ENCODE data around the gene CTTNBP2NL. TPM values are rescaled to one million over a fixed set of nuclear protein-coding genes. Genes with fewer than 3 reads are reported as not detected.
"Not testable (repeated sequence)": the region's sequence is repeated elsewhere in the genome, so short reads cannot be mapped to it uniquely, and the experiment has no call there.

Gene CTTNBP2NL
- total RNA-seq, 4 donors from 2014 or later = 23.0 to 58.3 (median 31.5) TPM

DNA sequence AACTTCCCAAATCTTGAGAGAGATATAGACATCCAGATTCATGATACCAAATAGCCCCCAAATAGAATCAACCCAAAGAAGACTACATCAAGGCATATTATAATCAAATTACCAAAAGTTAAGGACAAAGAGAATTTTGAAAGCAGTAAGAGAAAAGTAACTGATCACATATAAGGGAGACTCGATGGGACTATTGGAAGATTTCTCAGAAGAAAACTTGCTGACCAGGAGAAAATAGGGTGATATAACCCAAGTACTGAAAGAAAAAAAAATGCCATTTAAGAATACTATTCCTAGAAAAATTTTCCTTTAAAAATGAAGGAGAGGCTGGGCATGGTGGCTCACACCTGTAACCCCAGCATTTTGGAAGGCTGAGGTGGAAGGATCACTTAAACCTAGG, 82.3 kb downstream of the CTTNBP2NL start:
- DNase-seq (ENCODE audit: low spot score) (no peak), ATAC-seq (ENCODE audit: low FRiP score) (no peak)
- TF ChIP-seq, protein P1, sequence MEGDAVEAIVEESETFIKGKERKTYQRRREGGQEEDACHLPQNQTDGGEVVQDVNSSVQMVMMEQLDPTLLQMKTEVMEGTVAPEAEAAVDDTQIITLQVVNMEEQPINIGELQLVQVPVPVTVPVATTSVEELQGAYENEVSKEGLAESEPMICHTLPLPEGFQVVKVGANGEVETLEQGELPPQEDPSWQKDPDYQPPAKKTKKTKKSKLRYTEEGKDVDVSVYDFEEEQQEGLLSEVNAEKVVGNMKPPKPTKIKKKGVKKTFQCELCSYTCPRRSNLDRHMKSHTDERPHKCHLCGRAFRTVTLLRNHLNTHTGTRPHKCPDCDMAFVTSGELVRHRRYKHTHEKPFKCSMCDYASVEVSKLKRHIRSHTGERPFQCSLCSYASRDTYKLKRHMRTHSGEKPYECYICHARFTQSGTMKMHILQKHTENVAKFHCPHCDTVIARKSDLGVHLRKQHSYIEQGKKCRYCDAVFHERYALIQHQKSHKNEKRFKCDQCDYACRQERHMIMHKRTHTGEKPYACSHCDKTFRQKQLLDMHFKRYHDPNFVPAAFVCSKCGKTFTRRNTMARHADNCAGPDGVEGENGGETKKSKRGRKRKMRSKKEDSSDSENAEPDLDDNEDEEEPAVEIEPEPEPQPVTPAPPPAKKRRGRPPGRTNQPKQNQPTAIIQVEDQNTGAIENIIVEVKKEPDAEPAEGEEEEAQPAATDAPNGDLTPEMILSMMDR (IDR thresholded peaks at IDR 0.05) = no peak

DNA sequence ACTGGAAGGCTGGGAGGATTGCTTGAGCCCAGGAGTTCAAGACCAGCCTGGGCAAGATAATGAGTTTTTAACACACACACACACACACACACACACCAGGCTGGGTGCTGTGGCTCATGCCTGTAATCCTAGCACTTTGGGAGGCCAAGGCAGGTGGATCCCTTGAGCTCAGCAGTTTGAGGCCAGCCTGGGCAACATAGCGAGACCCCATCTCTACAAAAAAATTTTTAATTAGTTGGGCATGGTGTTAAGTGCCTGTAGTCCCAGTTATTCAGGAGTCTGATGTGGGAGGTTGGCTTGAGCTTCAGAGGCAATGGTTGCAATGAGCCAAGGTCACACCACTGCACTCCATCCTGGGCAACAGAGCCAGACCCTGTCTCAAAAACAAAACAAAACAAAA, 90.0 kb downstream of the CTTNBP2NL start:
- not testable (repeated sequence) for DNase-seq (ENCODE audit: low spot score); ATAC-seq (ENCODE audit: low FRiP score)

DNA sequence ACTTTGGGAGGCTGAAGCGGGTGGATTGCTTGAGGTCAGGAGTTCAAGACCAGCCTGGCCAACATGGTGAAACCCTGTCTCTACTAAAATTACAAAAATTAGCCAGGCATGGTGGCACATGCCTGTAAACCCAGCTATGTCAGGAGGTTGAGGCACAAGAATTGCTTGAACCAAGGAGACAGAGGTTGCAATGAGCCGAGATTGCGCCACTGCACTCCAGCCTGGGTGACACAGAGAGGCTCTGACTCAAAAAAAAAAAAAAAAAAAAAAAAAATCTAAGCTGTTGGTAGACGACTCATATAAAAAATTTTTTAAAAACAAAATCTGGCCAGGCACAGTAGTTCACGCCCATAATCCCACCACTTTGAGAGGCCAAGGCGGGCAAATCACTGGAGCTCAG, 91.7 kb downstream of the CTTNBP2NL start:
- DNase-seq (ENCODE audit: low spot score); ATAC-seq (ENCODE audit: low FRiP score): not testable (repeated sequence)

DNA sequence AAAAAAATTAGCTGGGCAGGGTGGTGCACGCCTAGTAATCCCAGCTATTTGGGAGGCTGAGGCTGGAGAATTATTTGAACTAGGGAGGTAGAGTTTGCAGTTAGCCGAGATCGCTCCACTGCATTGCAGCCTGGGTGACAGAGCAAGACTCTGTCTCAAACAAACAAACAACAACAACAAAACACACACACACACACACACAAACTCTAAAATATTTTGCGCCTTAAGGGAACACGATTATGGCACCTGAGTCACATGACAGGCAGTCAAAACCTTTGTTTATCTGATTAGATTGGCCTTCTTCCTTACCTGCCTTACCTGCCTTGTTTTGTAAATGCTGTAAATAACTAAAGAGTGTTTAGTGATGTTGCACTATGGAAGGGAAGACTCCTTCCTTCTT, 92.1 kb downstream of the CTTNBP2NL start:
- TF ChIP-seq, protein P1 (IDR thresholded peaks at IDR 0.05) = no peak
- ATAC-seq (ENCODE audit: low FRiP score) = no peak

DNA sequence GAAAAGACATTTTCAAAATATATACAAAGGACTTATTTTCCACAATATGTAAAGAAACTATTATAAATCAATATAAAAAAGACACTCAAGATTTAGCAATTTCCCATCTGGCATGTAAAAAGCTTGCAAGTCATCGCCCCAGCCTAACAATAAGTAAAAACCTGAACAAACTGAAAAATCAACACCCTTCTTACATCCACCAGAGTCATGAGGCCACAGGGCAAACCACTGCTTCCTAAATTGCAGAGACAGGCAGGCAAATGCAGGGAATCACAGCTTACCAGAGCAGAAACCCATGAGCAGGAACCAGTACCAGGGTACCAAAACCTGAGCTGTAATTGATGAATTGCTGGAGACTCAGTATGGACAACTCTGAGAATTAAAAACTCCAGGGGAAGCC, 96.1 kb downstream of the CTTNBP2NL start:
- TF ChIP-seq, protein P1 (IDR thresholded peaks at IDR 0.05) = no peak
- ATAC-seq (ENCODE audit: low FRiP score) (no peak), DNase-seq (ENCODE audit: low spot score) (no peak)

More for the DNA sequence above, 92.1 kb downstream of the CTTNBP2NL start:
- no peak for DNase-seq (ENCODE audit: low spot score)

DNA sequence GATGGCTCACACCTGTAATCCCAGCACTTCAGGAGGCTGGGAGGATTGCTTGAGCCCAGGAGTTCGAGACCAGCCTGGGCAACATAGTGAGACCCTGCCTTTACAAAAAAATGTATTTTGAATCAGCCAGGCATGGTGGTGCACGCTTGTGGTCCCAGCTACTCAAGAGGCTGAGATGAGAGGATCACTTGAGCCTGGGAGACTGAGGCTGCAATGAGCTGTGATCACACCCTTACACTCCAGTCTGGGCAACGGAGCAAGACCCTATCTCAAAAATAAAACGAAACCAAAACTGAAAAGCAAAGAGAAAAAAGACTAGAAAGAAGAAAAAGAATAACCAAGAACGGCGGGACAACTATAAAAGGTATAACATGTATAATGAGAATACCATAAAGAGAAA, 97.3 kb downstream of the CTTNBP2NL start:
- TF ChIP-seq, protein P1 (IDR thresholded peaks at IDR 0.05) = no peak
- ATAC-seq (ENCODE audit: low FRiP score) (no peak), DNase-seq (ENCODE audit: low spot score) (no peak)

DNA sequence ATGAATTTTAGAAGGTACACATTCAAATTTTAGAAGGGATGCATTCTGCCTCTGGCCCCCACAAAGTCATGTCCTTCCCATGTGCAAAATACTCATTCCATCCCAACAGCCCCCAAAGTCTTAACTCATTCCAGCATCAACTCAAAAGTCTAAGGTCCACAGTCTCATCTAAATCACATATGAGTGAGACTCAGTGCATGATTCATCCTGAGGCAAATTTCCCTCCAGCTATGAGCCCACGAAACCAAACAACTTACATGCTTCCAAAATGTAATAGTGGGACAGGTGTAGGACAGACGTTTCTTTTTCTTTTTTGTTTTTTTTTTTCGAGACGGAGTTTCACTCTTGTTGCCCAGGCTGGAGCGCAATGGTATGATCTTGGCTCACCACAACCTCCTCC, 100.3 kb downstream of the CTTNBP2NL start:
- TF ChIP-seq, protein P1 (IDR thresholded peaks at IDR 0.05) = no peak
- DNase-seq (ENCODE audit: low spot score) (no peak), ATAC-seq (ENCODE audit: low FRiP score) (no peak)

DNA sequence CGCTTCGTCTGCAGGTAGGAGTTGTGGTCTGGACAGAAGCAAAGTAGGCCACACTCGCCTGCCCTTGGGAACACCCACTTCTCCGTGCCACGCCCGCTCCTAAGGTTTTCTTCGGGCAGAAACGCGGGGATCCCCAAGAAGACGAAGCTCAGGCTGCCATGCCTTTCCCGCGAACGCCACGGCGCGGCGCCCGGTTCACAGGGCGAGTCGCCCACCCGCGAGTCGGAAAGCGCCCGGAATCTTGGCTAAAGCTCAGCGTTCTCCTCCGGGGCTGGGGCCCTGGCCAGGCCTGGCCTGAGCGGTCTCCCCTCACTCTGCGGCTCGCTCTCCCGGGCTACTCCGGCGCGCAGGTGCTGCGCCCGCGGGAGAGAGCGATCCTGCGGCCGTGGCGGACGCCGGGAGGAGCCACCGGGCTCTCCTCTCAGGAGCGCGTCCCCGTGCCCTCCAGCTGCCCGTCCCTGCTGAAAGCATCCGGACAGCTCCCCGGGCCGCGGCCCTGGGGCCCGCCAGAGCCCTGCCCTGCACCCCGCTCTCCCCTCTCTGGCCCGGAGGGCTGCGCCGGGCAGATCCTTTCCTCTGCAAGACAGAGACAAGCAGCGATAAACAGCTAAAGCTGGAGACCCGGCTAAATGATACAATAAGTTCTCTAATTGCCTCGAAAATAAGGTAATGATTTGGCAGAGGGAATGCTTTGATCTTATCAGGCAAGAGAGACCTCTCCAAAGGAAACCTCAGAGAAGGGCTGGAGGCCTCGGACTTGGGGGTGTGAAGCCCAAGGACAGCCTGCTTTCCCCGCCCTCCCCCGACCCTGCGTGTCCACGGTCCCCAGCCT, 106.0 kb downstream of the CTTNBP2NL start:
- DNase-seq (ENCODE audit: low spot score) (peak; percentile 48), ATAC-seq (ENCODE audit: low FRiP score) (peak; percentile 80)
- TF ChIP-seq, protein P1 (IDR thresholded peaks at IDR 0.05) = peak in 1 of 3 donors; percentile 30
